ENCODE results near the gene RC3H1.
"Not testable (repeated sequence)": the region's sequence is repeated elsewhere in the genome, so short reads cannot be mapped to it uniquely, and the experiment has no call there.

Gene RC3H1

GRCh38 chr1:173946380-173946921 is 75.7 kb downstream of the RC3H1 start:
- DNase-seq: no peak

GRCh38 chr1:173937062-173937461 is 85.1 kb downstream of the RC3H1 start:
- DNase-seq: no peak

- no peak for DNase-seq
These were observed 87.7 kb downstream of the RC3H1 start for GRCh38 chr1:173934440-173934839.

- DNase-seq: not testable (repeated sequence)
These were observed 91.6 kb downstream of the RC3H1 start for GRCh38 chr1:173930541-173930940.

GRCh38 chr1:173925306-173926242 is 96.6 kb downstream of the RC3H1 start:
- DNase-seq: no peak

GRCh38 chr1:173920861-173921260 is 101.3 kb downstream of the RC3H1 start:
- DNase-seq: no peak

- DNase-seq: no peak
These were observed 104.3 kb downstream of the RC3H1 start for GRCh38 chr1:173917635-173918493.

- DNase-seq: no peak
These were observed 105.0 kb downstream of the RC3H1 start, which contains the start of gene SERPINC1 for GRCh38 chr1:173917149-173917548. SERPINC1 (minus strand) TSS chr1:173917327; CDS start chr1:173917259, 68 bp downstream.

GRCh38 chr1:173916667-173917066 is 105.5 kb downstream of the RC3H1 start:
- DNase-seq: no peak

- DNase-seq: no peak
These were observed 106.6 kb downstream of the RC3H1 start for GRCh38 chr1:173915596-173915995.

- DNase-seq: no peak
These were observed 107.7 kb downstream of the RC3H1 start for GRCh38 chr1:173914366-173914871.

GRCh38 chr1:173913111-173913510 is 109.0 kb downstream of the RC3H1 start:
- DNase-seq: no peak

- DNase-seq: no peak
These were observed 118.2 kb downstream of the RC3H1 start for GRCh38 chr1:173903827-173904531.

GRCh38 chr1:173900992-173901391 is 121.2 kb downstream of the RC3H1 start:
- DNase-seq: no peak

GRCh38 chr1:173900427-173900826 is 121.7 kb downstream of the RC3H1 start:
- DNase-seq: no peak

GRCh38 chr1:173894189-173894588 is 128.0 kb downstream of the RC3H1 start:
- DNase-seq: no peak

- DNase-seq: no peak
These were observed 128.5 kb downstream of the RC3H1 start for GRCh38 chr1:173893611-173894010.

GRCh38 chr1:173889885-173890284 is 132.3 kb downstream of the RC3H1 start:
- no peak for DNase-seq

GRCh38 chr1:173888749-173889148 is 133.4 kb downstream of the RC3H1 start:
- no peak for DNase-seq

- DNase-seq: no peak
These were observed 134.5 kb downstream of the RC3H1 start for GRCh38 chr1:173887627-173888026.

GRCh38 chr1:173886746-173887611 is 135.2 kb downstream of the RC3H1 start:
- DNase-seq: no peak

Data from NCI-H2227 treated with DMSO at 0.1 percent for 48 hours (cell line).